GM11168 (cell line): ENCODE measurements around the gene TEX13A.

Source experiments
- in situ Hi-C: fragments of 300-500 bp; cut with MboI; formaldehyde crosslinking; loops from one replicate; pipeline ENCODE4 v1.12.0; 2022; ENCODE audit warnings: low sequenced_read_pairs; ENCODE audit not compliant: unreplicated experiment

Gene TEX13A

DNA sequence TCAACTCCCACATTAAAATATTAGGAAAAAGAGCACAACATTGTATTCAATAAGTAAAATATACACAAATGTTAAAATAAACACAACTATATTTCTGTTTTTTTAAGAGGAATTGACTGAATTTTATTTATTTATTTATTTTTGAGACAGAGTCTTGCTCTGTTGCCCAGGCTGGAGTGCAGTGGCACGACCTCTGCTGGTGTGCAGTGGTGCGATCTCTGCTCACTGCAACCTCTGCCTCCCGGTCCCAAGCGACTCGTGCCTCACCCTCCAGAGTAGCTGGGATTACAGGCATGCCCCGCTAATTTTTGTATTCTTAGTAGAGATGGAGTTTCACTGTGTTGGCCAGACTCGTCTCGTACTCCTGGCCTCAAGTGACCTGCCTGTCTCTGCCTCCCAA, 31.4 kb downstream of the TEX13A start:
- in situ Hi-C loops: no loop called here

DNA sequence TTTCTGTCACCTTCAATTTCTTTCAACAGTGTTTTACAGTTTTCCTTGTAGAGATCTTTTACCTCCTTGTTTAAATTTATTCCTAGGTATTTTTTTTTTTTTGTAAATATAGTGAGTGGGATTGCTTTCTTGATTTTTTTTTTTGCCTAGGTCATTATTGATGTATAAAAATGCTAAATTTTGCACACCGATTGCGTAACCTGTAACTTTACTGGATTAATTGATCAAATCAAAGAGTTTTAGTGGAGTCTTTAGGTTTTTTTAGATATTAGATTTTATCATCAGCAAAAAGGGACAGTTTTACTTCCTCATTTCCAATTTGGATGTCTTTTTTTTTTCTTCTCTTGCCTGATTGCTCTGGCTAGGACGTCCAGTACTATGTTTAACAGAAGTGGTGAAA, 40.9 kb downstream of the TEX13A start:
- in situ Hi-C loops: no loop called here

DNA sequence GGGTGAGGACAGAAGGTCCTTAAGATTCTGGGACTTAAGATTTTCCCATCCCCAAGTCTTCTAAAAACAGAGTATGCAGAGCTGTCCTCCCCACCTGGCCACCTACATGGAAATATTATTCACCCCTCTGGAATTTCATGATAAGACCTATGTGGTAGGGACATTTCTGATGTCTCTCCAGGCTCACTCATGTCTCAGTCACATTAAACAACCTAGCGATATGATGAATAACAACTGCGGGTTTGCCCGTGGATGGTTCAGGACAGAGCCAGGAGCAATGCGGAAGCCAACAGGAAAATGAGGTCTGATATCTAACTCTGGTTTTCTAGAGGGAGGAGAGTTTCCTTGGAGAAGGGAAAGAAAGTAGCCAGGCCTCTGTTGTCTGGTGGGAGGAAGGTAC, 47.4 kb downstream of the TEX13A start:
- in situ Hi-C loops: no loop called here
